Ishikawa (cell line): ENCODE results near the gene GLO1.

Experiments used
- CEBPB ChIP-seq: IDR thresholded peaks from 2 replicates; pipeline ENCODE4 v1.6.1; 2012
- CREB1 ChIP-seq: IDR thresholded peaks from 2 replicates; pipeline ENCODE4 v1.6.1; 2012; ENCODE audit warnings: low read depth
- EGR1 ChIP-seq: IDR thresholded peaks from 2 replicates; pipeline ENCODE4 v1.6.1; 2012
- EP300 ChIP-seq: IDR thresholded peaks from 2 replicates; pipeline ENCODE4 v1.6.1; 2012; ENCODE audit warnings: borderline replicate concordance
- FOXM1 ChIP-seq: IDR thresholded peaks from 2 replicates; pipeline ENCODE4 v1.6.1; 2012; ENCODE audit warnings: low read depth, borderline replicate concordance
- MAX ChIP-seq: IDR thresholded peaks from 2 replicates; pipeline ENCODE4 v1.6.1; 2012
- NFIC ChIP-seq: IDR thresholded peaks from 2 replicates; pipeline ENCODE4 v1.6.1; 2012
- RAD21 ChIP-seq: IDR thresholded peaks from 2 replicates; pipeline ENCODE4 v1.6.1; 2012; ENCODE audit warnings: low read depth
- REST ChIP-seq: IDR thresholded peaks from 2 replicates; pipeline ENCODE4 v1.6.1; 2012; ENCODE audit warnings: low read depth, mild to moderate bottlenecking
- TAF1 ChIP-seq: IDR thresholded peaks from 2 replicates; pipeline ENCODE4 v1.6.1; 2012; ENCODE audit warnings: low read depth, mild to moderate bottlenecking
- TCF12 ChIP-seq: IDR thresholded peaks from 2 replicates; pipeline ENCODE4 v1.6.1; 2012; ENCODE audit warnings: low read depth
- TEAD4 ChIP-seq: IDR thresholded peaks from 2 replicates; pipeline ENCODE4 v1.6.1; 2012
- USF1 ChIP-seq: IDR thresholded peaks from 2 replicates; pipeline ENCODE4 v1.6.1; 2012
- YY1 ChIP-seq: IDR thresholded peaks from 2 replicates; pipeline ENCODE4 v1.6.1; 2012; ENCODE audit warnings: low read depth
- ZBTB7A ChIP-seq: IDR thresholded peaks from 2 replicates; pipeline ENCODE4 v1.6.1; 2012; ENCODE audit warnings: low read depth

Gene GLO1

GRCh38 chr6:38631186-38631783 lies 71.7 kb downstream of the GLO1 start:
- TF ChIP-seq NFIC = no peak
- TF ChIP-seq TAF1 = no peak
- no peak for TF ChIP-seq FOXM1
- no peak for TF ChIP-seq YY1
- no peak for TF ChIP-seq CREB1
- TF ChIP-seq RAD21 = no peak
- no peak for TF ChIP-seq EGR1
- no peak for TF ChIP-seq MAX
- no peak for TF ChIP-seq CEBPB
- no peak for TF ChIP-seq USF1
- TF ChIP-seq REST = no peak
- no peak for TF ChIP-seq ZBTB7A
- TF ChIP-seq TEAD4 = no peak
- no peak for TF ChIP-seq TCF12
- TF ChIP-seq EP300 = no peak
